ENCODE measurements around the gene AMOTL2. TPM values are rescaled to one million over a fixed set of nuclear protein-coding genes. Genes with fewer than 3 reads are reported as not detected.

AMOTL2 gene
- total RNA-seq, 1 experiment from 2014 or later: 146 TPM

DNA sequence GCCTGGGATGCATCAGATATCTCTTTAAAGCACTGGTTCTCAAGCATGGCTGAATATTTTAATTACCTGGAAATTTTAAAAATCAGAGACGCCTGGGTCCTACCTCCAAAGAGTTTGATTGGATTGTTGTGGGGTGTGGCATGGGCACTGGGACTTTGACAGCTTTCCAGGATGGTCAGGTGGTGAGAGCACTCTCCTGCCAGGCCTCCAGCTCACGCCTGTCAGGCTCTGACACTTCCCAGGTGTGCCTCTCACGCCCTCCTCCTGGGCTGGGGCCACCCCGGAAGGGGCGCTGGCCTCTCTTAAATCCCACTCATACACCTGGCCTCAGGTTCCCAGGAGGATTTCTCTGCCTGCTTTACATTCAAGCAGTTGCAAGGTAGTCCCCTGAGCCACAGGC lies 48.5 kb downstream of the AMOTL2 start:
- CTCF ChIA-PET: interaction anchor here (0.6 kb wide), 1 partner anchor 38 kb away, joined by 3 read pairs; no protein-coding TSS in a partner anchor
- Histone ChIP-seq H3K4me1 (ENCODE audit: control insufficient read depth, insufficient read depth, low read length) (peaks cover 61% of the 10 kb centered on the region), H3K27me3 (ENCODE audit: control insufficient read depth, insufficient read depth, low read length) (no peaks in the 10 kb centered on the region), H3K36me3 (ENCODE audit: control insufficient read depth, insufficient read depth, low read length) (no peaks in the 10 kb centered on the region), H3K4me3 (ENCODE audit: low read depth in 2 of 2, low read length in 2 of 2) (no peak overlapping the region), H3K27ac (ENCODE audit: low read length) (peak overlapping the region; percentile 93), H3K9me3 (ENCODE audit: control insufficient read depth, insufficient read depth, low read depth, low read length) (no peaks in the 10 kb centered on the region)
- DNase-seq (ENCODE audit: low read depth, low spot score): no peak
- POLR2A ChIA-PET: no interaction called here
- no peak for ATAC-seq
- in situ Hi-C loops (cut with HindIII; ENCODE audit: low pct_unique_long_range_greater_than_20kb, low sequenced_read_pairs): no loop called here
- TF ChIP-seq, protein P1, sequence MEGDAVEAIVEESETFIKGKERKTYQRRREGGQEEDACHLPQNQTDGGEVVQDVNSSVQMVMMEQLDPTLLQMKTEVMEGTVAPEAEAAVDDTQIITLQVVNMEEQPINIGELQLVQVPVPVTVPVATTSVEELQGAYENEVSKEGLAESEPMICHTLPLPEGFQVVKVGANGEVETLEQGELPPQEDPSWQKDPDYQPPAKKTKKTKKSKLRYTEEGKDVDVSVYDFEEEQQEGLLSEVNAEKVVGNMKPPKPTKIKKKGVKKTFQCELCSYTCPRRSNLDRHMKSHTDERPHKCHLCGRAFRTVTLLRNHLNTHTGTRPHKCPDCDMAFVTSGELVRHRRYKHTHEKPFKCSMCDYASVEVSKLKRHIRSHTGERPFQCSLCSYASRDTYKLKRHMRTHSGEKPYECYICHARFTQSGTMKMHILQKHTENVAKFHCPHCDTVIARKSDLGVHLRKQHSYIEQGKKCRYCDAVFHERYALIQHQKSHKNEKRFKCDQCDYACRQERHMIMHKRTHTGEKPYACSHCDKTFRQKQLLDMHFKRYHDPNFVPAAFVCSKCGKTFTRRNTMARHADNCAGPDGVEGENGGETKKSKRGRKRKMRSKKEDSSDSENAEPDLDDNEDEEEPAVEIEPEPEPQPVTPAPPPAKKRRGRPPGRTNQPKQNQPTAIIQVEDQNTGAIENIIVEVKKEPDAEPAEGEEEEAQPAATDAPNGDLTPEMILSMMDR (IDR thresholded peaks at IDR 0.05): no peak
- TF ChIP-seq TCF7L2 (IDR thresholded peaks at IDR 0.05; ENCODE audit: low read depth, low read length): no peak
- TF ChIP-seq, protein P2, sequence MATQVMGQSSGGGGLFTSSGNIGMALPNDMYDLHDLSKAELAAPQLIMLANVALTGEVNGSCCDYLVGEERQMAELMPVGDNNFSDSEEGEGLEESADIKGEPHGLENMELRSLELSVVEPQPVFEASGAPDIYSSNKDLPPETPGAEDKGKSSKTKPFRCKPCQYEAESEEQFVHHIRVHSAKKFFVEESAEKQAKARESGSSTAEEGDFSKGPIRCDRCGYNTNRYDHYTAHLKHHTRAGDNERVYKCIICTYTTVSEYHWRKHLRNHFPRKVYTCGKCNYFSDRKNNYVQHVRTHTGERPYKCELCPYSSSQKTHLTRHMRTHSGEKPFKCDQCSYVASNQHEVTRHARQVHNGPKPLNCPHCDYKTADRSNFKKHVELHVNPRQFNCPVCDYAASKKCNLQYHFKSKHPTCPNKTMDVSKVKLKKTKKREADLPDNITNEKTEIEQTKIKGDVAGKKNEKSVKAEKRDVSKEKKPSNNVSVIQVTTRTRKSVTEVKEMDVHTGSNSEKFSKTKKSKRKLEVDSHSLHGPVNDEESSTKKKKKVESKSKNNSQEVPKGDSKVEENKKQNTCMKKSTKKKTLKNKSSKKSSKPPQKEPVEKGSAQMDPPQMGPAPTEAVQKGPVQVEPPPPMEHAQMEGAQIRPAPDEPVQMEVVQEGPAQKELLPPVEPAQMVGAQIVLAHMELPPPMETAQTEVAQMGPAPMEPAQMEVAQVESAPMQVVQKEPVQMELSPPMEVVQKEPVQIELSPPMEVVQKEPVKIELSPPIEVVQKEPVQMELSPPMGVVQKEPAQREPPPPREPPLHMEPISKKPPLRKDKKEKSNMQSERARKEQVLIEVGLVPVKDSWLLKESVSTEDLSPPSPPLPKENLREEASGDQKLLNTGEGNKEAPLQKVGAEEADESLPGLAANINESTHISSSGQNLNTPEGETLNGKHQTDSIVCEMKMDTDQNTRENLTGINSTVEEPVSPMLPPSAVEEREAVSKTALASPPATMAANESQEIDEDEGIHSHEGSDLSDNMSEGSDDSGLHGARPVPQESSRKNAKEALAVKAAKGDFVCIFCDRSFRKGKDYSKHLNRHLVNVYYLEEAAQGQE (IDR thresholded peaks at IDR 0.05; ENCODE audit: insufficient read depth in 1 of 2, low read depth in 2 of 2, low read length in 1 of 2): no peak
- TF ChIP-seq POLR2AphosphoS5 (IDR thresholded peaks at IDR 0.05; ENCODE audit: low read depth, low read length): no peak
- no peak for TF ChIP-seq SIN3A (IDR thresholded peaks at IDR 0.05; ENCODE audit: borderline replicate concordance, insufficient read depth, low read depth, low read length)
- intact Hi-C loops (cut with micrococcal nuclease; ENCODE audit: unreplicated experiment): no loop called here
- no TSS peak for BruUV-seq (replicated peaks)

DNA sequence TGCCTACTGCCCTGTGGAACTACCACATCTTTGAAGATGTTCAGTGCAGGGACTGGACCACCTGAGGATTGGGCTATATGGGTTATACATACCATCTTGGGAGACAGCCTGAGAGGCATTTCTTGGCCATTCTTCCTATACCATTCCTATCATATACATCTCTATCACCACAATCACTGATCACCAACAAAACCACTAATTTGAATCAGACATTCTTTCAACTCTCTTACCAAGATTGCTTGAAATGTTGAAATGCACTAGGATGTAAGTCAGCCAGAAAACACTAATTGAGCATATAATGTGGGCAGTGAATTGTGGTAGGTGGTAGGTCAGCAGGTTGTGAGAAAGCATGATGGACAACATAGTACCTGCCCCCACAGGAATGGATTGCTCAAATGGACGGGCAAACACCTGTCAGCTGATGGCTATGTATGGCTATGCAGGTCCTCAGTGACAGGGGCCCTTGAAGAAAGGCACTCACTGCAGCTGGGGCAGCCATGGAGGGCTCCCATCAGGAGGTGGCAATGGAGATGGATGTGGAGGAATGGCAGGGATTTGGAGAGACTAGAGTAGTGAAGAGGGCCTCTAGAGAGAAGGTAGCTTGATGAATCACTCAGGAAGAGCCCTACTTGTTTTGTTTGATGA lies 49.1 kb downstream of the AMOTL2 start:
- no TSS peak for BruUV-seq (replicated peaks)
- H3K27ac ChIP-seq (ENCODE audit: low read length): peak overlapping the region; percentile 93
- H3K9me3 ChIP-seq (ENCODE audit: control insufficient read depth, insufficient read depth, low read depth, low read length): no peaks in the 10 kb centered on the region
- in situ Hi-C loops (cut with HindIII; ENCODE audit: low pct_unique_long_range_greater_than_20kb, low sequenced_read_pairs): no loop called here
- TF ChIP-seq, protein P2 (IDR thresholded peaks at IDR 0.05; ENCODE audit: insufficient read depth in 1 of 2, low read depth in 2 of 2, low read length in 1 of 2): no peak
- TF ChIP-seq, protein P1 (IDR thresholded peaks at IDR 0.05): no peak
- TF ChIP-seq TCF7L2 (IDR thresholded peaks at IDR 0.05; ENCODE audit: low read depth, low read length) (no peak), POLR2AphosphoS5 (IDR thresholded peaks at IDR 0.05; ENCODE audit: low read depth, low read length) (no peak), SIN3A (IDR thresholded peaks at IDR 0.05; ENCODE audit: borderline replicate concordance, insufficient read depth, low read depth, low read length) (no peak)
- no peaks in the 10 kb centered on the region for H3K36me3 ChIP-seq (ENCODE audit: control insufficient read depth, insufficient read depth, low read length)
- no peaks in the 10 kb centered on the region for H3K27me3 ChIP-seq (ENCODE audit: control insufficient read depth, insufficient read depth, low read length)
- peaks cover 61% of the 10 kb centered on the region for H3K4me1 ChIP-seq (ENCODE audit: control insufficient read depth, insufficient read depth, low read length)
- no peak overlapping the region for H3K4me3 ChIP-seq (ENCODE audit: low read depth in 2 of 2, low read length in 2 of 2)
- intact Hi-C loops (cut with micrococcal nuclease; ENCODE audit: unreplicated experiment): no loop called here
- ATAC-seq (no peak), DNase-seq (ENCODE audit: low read depth, low spot score) (no peak)
- CTCF ChIA-PET: no interaction called here
- POLR2A ChIA-PET: no interaction called here

Measured in Panc1 (cell line).